NCI-H2107 (cell line): Measurements from ENCODE around the gene KBTBD13.
"Not testable (repeated sequence)": the region's sequence is repeated elsewhere in the genome, so short reads cannot be mapped to it uniquely, and the experiment has no call there.

Source experiments
- DNase-seq: peaks from one replicate; lab custom pipeline; 2025; lab: John Stamatoyannopoulos, UW

Gene KBTBD13

DNA sequence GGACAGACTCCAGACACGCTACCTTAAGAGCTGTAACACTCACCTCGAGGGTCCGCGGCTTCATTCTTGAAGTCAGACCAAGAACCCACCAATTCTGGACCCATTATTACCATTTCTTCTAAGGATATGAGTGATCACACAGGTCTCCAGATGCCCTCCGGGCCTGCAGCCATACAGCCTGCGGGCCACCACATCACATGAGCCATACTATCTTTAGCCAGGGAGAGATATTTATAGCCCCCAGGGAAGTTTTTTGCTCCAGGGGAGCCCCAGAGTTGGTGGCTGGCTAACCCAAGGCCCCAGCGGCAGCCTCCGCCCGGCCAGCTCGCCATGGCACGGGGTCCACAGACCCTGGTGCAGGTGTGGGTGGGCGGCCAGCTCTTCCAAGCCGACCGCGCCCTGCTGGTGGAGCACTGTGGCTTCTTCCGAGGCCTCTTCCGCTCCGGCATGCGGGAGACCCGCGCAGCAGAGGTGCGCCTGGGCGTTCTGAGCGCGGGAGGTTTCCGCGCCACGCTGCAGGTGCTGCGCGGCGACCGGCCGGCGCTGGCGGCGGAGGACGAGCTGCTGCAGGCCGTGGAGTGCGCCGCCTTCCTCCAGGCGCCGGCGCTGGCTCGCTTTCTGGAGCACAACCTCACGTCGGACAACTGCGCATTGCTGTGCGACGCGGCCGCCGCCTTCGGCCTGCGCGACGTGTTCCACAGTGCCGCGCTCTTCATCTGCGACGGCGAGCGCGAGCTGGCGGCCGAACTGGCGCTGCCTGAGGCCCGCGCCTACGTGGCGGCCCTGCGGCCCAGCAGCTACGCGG, at the start of gene KBTBD13:
TSS of gene KBTBD13 (plus strand) at position 261 of the 805 bp plus-strand sequence. CDS start at position 331, 70 bp downstream.
- no peak for DNase-seq

DNA sequence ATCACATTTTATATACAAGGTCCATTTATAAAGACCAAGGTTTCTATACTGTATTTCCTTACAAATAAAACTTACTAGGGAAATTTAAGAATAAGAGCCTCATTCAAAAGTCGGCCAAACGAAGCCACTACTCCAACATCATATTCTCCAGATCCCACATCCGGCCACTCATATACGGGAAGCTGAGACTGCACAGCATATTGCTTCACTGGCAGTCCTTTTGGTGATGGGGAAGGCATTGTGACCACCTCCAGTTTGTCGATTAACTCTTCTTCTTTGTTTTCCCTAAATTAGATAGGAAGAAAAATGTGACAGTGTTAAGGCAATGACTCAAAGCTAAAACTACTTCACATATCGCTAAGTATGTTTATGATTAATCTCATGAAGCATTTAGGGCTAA, 49.8 kb upstream of the KBTBD13 start:
- no peak for DNase-seq

DNA sequence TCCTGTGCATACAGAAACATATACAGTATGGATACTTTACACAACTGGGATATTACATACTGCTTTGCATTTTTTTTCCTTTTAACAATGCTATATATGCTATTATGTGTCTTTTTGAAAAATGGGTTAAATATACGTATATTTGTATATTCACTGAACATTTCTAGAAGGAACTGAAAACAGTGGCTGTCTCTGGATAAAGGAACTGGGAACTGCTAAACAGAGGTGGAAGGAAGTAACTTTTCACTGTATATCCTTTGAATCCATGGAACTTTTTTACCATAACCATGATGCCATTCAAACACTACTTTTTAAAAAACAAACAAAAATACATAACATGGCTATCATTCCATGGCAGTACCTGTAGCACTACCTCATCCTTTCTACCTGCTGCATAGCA, 49.0 kb upstream of the KBTBD13 start:
- DNase-seq = no peak

DNA sequence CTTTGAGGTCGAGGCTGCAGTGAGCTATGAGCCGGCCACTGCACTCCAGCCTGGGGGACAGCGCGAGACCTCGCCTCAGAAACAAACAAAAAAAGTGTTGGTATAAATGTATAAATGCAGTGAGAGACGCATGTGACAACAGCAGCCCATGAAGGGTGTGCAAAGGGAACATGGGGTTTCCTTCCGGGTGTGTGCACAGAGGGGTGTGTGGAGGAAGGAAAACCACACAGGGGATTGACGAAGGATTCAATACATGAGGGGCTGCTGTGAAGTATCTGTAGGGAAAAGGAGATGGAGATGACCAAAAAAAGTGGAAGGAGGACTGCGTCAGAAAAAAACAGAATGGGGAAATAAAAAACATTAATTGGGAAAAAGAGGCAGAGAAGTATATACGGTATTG, 48.2 kb upstream of the KBTBD13 start:
- DNase-seq = no peak

DNA sequence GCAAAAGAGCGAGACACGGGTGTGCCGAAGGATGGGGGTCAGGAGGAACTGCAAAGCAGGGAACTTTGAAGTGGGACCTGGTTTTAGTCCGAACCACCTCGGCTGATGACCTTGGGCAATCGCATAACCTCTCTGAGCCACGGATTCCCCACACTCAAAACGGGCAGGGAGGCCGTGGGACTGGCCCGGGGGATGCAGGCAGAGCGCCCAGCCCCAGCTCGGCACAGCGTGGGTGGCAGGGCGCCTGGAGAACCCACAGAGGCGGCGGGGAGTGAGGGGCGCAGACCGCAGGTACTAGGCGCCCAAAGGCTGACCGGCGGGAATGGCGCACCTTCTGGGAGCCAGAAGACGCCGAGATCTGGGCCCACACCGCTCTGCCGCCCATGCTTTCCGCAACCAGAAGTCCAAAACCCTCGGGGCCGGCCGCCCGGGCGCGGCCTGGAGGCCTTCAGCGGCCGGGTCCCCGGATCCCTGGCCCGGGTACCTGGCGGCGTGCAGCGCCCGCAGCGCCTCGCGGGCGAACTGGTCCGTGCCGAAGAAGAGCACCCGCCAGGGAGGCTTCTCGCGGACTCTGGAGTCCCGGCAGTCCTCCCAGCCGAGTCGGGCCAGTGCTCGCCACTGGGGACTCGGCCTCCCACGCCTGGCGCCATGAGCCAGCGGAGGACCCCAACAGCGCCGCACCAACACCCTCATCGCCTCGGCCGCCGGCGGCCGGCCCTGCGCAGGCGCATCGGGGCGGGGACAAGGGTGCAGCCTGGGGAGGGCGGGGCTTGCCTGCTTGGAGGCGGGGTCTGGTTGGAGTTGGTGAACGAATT, 47.4 kb upstream of the KBTBD13 start, which contains the start of gene MTFMT:
TSS of gene MTFMT (minus strand) at position 719 of the 815 bp plus-strand sequence. CDS start at position 693, 26 bp downstream.
- DNase-seq = peak; percentile 7

DNA sequence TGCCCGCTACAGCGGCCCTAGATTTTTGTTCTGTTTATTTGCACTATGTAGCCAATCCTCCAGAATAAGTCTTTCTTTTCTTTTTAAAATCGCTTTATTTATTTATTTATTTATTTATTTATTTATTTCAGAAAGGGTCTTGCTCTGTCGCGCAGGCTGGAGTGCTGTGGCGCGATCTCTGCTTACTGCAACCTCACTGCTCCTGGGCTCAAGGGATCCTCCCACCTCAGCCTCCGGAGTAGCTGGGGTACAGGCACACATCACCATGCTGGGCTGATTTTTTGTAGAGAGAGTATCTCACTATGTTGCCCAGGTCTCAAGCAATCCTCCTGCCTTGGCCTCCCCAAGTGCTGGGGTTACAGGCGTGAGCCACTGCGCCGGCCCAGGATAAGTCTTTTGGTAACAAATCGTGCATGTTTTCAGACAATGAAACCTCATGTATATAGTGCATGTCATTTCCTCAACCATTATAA, 46.8 kb upstream of the KBTBD13 start:
- DNase-seq = no peak

DNA sequence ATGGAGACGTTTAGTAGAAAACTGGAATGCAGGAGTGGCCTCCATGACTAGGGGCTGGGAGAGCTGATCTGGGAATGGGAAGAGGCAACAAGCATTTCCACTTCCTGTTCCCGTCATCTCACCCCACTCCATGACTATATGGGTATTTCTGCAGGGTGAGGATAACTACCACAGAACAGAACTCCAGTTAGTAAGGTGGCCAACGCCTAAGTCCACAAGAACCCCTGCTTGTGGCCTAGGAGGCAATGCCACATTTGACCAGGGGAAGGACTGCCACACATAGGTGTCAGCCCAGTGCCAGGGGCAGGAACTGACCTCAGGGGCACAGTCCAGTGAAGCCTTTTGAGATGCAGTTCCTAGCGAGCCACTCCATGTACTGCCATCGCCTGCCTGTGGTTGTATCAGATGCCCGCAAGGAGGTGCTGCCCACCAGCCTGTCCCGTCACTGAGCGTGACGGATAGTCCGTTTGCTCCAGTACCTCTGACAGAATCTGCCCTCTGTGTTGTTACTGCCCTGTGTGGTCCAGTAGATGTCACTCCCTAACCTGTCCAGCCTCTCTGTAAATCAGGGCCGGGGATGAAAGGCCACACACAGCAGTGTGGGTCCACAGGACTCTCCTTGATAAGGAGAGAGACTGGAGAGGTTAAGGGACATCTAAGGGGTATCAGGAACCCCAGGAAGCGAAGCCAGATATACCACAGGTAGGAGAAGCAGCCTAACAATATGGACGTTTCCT, 43.6 kb upstream of the KBTBD13 start:
- no peak for DNase-seq

DNA sequence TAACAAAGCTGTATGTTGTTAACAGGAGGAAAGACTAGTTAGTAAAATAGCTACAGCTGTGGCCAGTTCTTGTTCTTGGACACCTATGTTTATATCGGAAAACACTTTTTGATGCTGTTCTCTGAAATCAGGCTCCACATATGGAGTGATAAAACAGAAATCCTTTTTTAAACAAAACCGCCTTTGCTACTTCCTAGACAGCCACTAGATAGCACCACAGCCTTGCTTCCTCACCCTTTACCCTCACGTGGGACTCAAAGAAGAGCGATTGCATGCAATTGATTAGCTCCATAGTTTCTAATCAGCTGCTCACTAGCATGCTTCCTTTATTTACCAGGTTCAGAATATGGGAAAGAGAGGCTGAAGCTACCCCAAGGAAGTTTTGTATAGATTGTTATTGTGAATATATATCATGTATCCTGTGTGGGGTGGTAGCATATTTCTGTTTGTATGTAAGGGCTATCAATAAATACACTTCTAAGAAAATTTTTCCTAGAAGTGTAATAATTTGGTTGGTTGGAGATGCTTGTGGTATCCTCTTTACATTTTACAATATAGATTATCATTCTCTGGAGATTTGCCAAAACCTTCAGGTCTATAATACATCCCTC, 42.8 kb upstream of the KBTBD13 start:
- no peak for DNase-seq

DNA sequence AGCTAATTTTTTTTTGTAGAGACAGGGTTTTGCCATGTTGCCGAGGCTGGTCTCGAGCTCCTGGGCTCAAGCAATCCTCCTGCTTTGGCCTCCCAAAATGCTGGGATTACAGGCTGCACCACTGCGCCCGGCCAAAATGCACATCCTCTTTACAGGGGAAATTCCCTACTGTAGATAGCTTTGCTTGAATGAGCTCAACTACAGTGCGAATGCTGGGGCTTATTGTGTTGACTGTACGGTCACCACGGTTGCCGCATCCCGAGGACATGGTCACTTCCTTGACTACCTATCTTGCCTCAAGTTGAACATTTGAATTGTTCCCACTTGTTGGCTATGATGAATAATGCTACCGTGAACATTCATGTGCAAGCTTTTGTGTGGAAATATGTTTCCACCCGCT, 41.8 kb upstream of the KBTBD13 start:
- no peak for DNase-seq

DNA sequence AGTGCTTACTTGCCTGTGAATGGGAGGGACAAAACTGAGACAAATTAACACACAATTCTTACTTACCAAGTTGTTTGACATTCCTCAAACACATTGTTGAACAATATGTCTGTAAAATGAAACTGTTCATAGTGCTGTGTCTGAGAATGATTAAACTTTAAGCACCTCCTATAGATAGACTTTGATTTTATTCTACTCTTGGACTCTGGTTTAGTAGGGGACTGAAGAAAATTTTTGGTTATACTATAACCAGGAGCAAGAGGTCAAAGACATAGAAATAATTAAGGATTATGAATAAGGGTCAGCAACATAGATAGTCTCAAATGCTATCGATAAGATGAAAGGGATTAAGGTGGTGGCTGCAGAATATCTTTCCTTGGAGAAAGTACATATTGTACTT, 39.2 kb upstream of the KBTBD13 start:
- DNase-seq = no peak

DNA sequence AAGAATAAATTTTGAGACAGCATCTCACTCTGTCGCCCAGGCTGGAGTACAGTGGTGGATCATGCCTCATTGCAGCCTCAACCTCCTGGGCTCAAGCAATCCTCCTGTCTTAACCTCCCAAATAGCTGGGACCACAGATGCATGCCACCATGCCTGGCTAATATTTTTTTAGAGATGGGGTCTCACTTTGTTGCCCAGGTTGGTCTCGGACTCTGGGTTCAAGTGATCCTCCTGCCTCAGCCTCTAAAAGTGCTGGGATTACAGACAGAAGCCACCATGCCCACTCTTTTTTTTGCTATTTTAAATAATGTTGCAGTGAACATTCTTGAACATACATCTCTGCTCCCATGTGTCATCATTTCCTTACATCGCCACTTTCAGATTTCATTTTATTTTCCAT, 38.1 kb upstream of the KBTBD13 start:
- no peak for DNase-seq

DNA sequence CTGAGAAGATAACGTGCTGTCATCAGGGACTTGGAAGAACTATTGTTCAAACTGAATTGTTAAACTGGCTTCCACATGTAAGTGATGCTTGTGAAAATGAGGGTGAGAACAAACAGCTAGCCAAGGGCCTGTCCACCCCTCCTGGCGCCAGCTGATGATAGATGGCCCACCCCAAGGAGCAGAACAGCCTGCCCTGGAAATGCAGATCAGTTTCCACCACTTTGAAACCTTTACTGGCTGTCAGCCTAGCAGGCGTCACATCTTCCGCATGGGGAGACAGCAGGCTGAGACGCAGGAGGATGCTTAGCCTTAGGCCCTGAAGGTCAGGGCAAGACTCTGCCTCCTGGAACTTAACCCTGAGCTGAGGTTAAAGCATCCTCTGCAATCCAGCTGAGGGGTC, 37.7 kb upstream of the KBTBD13 start:
- DNase-seq = no peak

DNA sequence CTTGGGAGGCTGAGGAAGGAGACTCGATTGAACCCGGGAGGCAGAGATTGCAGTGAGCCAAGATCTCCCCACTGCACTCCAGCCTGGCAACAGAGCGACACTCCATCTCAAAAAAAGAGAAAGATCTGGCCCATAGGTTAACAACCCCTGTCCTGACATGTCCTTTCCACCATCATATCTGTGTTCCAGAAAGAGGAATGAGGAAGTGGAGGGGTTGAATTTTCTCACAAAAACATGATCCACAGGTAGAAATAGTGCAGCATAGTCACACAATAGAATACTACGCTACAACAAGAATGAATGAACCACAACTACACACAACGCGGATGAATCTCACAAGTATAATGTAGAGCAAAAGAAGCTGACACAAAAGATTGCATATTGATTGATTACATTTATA, 36.1 kb upstream of the KBTBD13 start:
- no peak for DNase-seq

DNA sequence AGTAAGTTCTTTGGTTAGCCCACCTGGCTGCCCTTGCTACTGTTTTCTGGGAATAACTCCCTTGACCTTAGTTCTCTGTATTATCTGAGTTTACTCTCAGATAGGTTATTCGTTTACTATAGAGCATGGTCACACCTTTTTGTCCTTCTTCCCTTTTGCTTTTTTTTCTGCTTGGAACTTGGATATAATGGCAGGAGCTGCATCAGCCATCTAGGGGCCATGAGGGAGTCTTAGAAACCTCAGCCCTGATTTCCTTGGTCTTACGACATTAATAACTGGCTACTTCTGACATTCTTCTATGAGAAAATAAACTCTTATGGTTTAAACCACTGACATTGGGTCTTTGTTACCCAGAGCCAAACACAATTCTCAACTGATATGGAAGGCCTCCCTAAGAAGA, 34.8 kb upstream of the KBTBD13 start:
- DNase-seq = no peak

DNA sequence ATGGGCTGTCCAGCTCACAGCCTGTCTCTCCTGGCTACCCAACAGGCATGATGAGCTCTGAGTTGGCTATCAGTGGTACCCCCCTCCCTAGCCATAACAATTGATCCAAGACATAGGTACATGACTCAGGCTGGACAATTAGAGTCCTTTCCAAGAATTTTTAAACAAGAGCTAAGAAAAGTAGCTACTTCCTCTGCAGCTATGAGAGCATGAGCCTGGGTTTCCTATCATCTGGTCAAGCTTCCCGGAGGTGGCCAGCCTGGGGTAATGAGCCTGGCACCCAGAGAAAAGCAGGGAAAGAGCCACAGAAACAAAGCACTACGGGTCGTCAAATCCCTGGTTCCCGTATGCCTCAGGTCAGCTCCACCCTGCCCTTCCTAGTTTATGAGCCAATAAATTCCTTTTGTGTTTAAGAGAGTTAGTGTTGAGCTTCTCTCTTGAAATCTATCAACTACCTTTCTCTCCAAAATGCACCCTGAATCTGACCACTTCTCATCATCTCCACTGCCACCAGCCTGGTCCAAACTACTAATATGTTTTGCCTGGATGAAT, 33.7 kb upstream of the KBTBD13 start:
- DNase-seq = no peak

DNA sequence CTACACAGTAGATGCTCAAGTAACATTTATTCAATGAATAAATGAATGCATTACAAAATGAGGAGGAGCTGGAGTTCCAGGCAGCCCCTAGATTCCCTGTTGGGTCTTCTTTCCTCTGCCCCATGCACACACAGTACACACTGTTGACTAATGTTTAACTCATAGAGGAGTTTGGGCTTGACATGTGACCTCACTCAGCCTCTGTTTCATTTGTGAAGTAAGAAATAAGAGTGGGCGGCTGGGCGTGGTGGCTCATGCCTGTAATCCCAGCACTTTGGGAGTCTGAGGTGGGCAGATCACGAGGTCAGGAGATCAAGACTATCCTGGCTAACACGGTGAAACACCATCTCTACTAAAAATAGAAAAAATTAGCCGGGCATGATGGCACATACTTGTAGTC, 32.3 kb upstream of the KBTBD13 start:
- DNase-seq = not testable (repeated sequence)

DNA sequence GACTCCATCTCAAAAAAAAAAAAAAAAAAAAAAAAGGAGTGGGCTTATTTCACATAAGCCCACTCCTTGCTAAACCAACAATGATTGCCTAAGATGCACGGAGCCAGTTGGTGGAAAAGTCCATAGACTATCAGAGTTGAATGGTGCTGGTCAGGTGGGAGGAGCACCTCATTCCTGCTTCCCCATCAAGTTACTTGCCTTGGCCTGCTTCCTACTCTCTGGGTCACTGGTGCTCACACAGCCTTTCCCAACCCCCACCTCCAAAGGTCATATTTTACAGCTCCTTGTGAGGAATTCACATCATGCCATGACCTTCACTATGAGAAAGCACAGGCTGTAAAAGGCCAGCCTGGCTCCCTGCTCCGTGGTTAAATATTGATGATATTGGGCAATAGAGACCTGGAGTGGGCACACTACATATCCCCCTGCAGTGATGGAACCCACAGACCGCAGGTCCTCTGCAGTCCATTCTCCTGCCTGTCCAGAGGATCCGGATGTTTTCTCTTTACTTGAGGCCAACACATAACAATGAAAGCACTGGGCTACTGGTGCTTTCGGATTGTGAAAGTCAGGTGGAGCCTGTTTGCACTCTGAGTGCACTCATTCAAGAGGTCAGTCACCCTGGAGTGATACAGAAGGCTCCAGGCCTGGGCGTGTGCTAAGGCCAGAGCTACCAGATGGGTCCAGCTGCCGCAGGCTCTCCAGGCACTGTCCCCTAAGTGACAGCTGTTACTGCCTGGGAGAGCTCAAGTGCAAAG, 31.6 kb upstream of the KBTBD13 start, which contains the start of gene SLC51B:
TSS of gene SLC51B (plus strand) at position 664 of the 758 bp plus-strand sequence. CDS start 4,618 bp downstream, outside the sequence.
- DNase-seq = no peak

DNA sequence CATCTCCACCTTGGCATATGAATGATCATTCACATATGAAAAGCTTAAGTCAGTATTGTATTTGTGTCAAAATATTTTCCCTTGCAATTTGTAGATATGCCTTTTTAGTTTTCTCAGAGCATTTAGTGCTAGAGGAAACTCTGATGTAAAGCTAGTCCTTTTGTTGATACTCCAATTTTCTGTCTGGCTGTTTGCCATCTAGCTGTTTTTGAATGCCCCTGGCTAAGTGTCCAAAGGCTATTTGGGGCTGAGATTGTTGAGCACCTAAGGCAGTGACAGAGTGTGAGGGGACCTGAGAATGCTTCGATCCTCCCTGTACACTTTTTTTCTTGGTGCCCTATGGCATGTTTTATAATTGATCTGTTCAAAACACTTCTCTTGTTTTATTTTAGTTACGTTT, 28.3 kb upstream of the KBTBD13 start:
- DNase-seq = no peak

DNA sequence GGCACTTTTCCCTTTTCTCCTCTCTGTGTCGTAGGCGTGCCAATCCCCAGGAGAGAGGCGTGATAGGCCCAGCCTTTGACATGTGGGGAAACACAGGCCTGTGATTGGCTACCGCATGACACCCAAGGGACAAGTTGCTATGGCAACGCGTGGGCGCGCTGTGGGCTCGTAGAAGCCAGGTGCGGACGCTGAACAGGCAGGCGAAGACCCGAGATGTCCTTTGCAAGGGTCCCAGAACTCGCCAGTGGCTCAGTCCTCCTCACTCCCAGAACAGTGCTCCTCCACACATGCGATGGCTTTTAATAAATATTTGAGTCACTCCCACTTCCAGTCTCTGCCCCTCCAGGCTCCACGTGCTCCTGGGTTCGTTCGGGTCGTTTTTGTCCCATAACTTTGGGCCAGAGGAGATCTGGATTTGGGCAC, 27.1 kb upstream of the KBTBD13 start:
- peak; percentile 69 for DNase-seq

DNA sequence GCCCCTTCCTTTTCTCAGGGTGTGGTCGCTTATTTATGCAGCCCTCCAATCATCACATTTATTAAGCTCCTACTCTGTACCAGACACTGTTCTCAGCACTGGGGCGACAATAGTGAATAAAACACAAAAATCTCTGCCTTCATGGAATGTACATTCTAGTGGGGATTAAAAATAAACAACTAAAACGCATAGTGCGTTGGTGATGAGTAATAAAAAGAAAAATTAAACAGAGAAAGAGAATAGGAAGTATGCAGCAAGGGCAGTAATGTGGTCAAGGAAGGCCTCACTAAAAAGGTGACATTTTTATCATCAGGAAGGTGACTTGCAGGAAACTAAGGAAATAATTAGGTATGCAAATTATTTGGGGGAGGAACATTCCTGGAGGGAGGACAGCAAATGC, 26.3 kb upstream of the KBTBD13 start:
- DNase-seq = no peak

DNA sequence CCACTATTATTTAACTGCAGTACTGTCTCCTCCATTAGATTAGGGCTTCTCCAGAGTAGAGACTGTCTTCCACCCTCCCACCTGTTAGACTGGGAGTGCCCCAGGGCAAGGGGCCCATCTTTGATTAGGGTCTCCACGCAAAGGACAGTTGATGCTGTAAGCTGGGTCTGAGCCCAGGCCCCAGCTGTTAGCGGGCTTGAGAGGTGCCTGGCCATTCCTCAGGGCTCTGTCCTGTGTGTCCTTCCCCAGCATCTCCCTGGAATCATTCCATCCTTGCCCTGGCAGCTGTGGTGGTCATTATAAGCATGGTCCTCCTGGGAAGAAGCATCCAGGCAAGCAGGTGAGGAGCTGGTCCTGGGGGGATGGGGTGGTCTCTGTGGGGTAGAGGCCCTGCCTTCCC, 25.3 kb upstream of the KBTBD13 start:
- DNase-seq = no peak
